ENCODE measurements around the gene HEATR1.
"Not testable (repeated sequence)": the region's sequence is repeated elsewhere in the genome, so short reads cannot be mapped to it uniquely, and the experiment has no call there.

DNA sequence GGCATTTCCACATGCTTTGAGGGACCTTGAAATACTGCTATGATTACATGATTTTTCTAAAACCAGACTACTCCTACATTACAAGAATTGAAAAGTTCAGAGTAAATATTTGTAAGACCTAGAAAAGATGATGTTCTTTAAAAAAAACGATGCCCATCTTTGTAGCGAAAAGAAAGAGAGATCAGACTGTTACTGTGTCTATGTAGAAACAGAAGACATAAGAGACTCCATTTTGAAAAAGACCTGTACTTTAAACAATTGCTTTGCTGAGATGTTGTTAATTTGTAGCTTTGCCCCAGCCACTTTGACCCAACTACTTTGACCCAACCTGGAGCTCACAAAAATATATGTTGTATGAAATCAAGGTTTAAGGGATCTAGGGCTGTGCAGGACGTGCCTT is 100.0 kb downstream of the HEATR1 start:
- TF ChIP-seq, protein P1, sequence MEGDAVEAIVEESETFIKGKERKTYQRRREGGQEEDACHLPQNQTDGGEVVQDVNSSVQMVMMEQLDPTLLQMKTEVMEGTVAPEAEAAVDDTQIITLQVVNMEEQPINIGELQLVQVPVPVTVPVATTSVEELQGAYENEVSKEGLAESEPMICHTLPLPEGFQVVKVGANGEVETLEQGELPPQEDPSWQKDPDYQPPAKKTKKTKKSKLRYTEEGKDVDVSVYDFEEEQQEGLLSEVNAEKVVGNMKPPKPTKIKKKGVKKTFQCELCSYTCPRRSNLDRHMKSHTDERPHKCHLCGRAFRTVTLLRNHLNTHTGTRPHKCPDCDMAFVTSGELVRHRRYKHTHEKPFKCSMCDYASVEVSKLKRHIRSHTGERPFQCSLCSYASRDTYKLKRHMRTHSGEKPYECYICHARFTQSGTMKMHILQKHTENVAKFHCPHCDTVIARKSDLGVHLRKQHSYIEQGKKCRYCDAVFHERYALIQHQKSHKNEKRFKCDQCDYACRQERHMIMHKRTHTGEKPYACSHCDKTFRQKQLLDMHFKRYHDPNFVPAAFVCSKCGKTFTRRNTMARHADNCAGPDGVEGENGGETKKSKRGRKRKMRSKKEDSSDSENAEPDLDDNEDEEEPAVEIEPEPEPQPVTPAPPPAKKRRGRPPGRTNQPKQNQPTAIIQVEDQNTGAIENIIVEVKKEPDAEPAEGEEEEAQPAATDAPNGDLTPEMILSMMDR (IDR thresholded peaks at IDR 0.05), result not testable (repeated sequence)
- TF ChIP-seq, protein P2, sequence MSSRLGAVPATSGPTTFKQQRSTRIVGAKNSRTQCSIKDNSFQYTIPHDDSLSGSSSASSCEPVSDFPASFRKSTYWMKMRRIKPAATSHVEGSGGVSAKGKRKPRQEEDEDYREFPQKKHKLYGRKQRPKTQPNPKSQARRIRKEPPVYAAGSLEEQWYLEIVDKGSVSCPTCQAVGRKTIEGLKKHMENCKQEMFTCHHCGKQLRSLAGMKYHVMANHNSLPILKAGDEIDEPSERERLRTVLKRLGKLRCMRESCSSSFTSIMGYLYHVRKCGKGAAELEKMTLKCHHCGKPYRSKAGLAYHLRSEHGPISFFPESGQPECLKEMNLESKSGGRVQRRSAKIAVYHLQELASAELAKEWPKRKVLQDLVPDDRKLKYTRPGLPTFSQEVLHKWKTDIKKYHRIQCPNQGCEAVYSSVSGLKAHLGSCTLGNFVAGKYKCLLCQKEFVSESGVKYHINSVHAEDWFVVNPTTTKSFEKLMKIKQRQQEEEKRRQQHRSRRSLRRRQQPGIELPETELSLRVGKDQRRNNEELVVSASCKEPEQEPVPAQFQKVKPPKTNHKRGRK (CRISPR knock-in tag; IDR thresholded peaks at IDR 0.05; ENCODE audit: borderline replicate concordance), result not testable (repeated sequence)
- TF ChIP-seq TEAD4 (CRISPR knock-in tag; IDR thresholded peaks at IDR 0.05); ZBTB21 (CRISPR knock-in tag; IDR thresholded peaks at IDR 0.05; ENCODE audit: borderline replicate concordance); ATF1 (CRISPR knock-in tag; IDR thresholded peaks at IDR 0.05): not testable (repeated sequence)

Data from WTC11 (cell line).